K562 (cell line): Measurements from ENCODE around the gene MAGI1. TPM values are rescaled to one million over a fixed set of nuclear protein-coding genes. Genes with fewer than 3 reads are reported as not detected.

ENCODE experiments used
- ATAC-seq: fragments of 200-7000 bp; cut with Tn5 transposase; 3 replicates; pipeline ENCODE4 v1.9.1; 2020; ENCODE audit warnings: moderate library complexity
- BruUV-seq: library from RNA; stranded (reverse); fragments of 400-500 nt; replicated peaks from 2 replicates; lab custom pipeline; 2021; lab: Mats Ljungman, UMichigan
- CTCF ChIA-PET: fragments of 300-600 bp; formaldehyde crosslinking; extraction: SDS; loops from one replicate; lab custom pipeline; 2021; ENCODE audit warnings: low intra/inter-chr PET ratio; lab: Yijun Ruan, JAX
- POLR2A ChIA-PET: fragments of 300-600, 350-650 bp; sonication (Branson Sonifier 250); formaldehyde crosslinking; extraction: SDS; loops from one replicate; lab custom pipeline; 2021; ENCODE audit warnings: antibody characterized with exemption, inconsistent platforms; lab: Yijun Ruan, JAX
- DNase-seq, 4 experiments: peaks; one replicate each; pipeline versions ENCODE4 v3.0.0 to v3.0.0-alpha.2; 2011 to 2018; ENCODE audit warnings: low spot score in 3 of 4, mixed read lengths in 3 of 4; ENCODE audit errors: extremely low read depth in 1 of 4
- FAIRE-seq: peaks from 2 replicates; lab custom pipeline; 2011; peaks lifted over from hg19 to GRCh38; lab: Jason Lieb, UNC
- H2AFZ ChIP-seq: 2 replicates; pipeline ENCODE4 v1.6.0; 2011; ENCODE audit warnings: low read depth, low read length, control low read depth, inconsistent platforms
- H3K27ac ChIP-seq: fragments of 200-600 bp; 3 replicates; pipeline ENCODE4 v1.8.0; 2011; ENCODE audit warnings: low read depth, mild to moderate bottlenecking, control low read depth, inconsistent platforms, low read length, moderate library complexity, mixed read lengths; ENCODE audit errors: extremely low read depth
- H3K27me3 ChIP-seq, 2 experiments: fragments of 300-600 bp in 1 of 2; 2 replicates in 1 of 2; 3 replicates in 1 of 2; pipeline versions ENCODE4 v1.6.0 to v1.8.0; 2011; ENCODE audit warnings: inconsistent platforms in 2 of 2, low read length in 2 of 2, mild to moderate bottlenecking in 1 of 2, mixed read lengths in 1 of 2, moderate library complexity in 1 of 2; ENCODE audit not compliant: control insufficient read depth in 2 of 2, insufficient read depth in 2 of 2
- H3K36me3 ChIP-seq: fragments of 300-600 bp; 3 replicates; pipeline ENCODE4 v1.8.0; 2011; ENCODE audit warnings: mild to moderate bottlenecking, low read length, inconsistent platforms; ENCODE audit not compliant: control insufficient read depth, insufficient read depth
- H3K4me1 ChIP-seq, 2 experiments: fragments of 200-600 bp in 1 of 2; replicated peaks in 1 of 2; 2 replicates in 1 of 2; 3 replicates in 1 of 2; pipeline versions ENCODE4 v1.5.1 to v1.8.0; 2011; ENCODE audit warnings: inconsistent platforms in 2 of 2, low read length in 2 of 2, mild to moderate bottlenecking in 1 of 2, mixed read lengths in 1 of 2, moderate library complexity in 1 of 2; ENCODE audit not compliant: control insufficient read depth in 2 of 2, insufficient read depth in 2 of 2
- H3K4me2 ChIP-seq: 2 replicates; pipeline ENCODE4 v1.6.1; 2011; ENCODE audit warnings: low read length, control low read depth, inconsistent platforms, mixed read lengths; ENCODE audit not compliant: insufficient read depth
- H3K4me3 ChIP-seq: fragments of 200-600 bp; sonication (generic), shearing (Covaris generic); 2 replicates; pipeline ENCODE4 v1.5.1; 2016; ENCODE audit warnings: control low read depth, inconsistent platforms
- H3K79me2 ChIP-seq: fragments of 200-600 bp; 3 replicates; pipeline ENCODE4 v1.8.0; 2011; ENCODE audit warnings: low read length, inconsistent platforms; ENCODE audit not compliant: control insufficient read depth, insufficient read depth
- H3K9ac ChIP-seq, 2 experiments: 2 replicates each; pipeline versions ENCODE4 v1.6.0 to v1.6.1; 2011; ENCODE audit warnings: low read depth in 2 of 2, low read length in 2 of 2, control low read depth in 1 of 2, inconsistent platforms in 1 of 2, mild to moderate bottlenecking in 1 of 2, mixed read lengths in 1 of 2; ENCODE audit not compliant: insufficient read depth in 1 of 2
- H3K9me1 ChIP-seq: one replicate; pipeline ENCODE4 v1.6.0; 2011; ENCODE audit warnings: inconsistent platforms, mild to moderate bottlenecking, low read length, moderate library complexity; ENCODE audit not compliant: control insufficient read depth, insufficient read depth
- H3K9me3 ChIP-seq: replicated peaks from 2 replicates; pipeline ENCODE4 v1.5.1; 2011; ENCODE audit warnings: low read depth, low read length, inconsistent platforms; ENCODE audit not compliant: control insufficient read depth, insufficient read depth
- H4K20me1 ChIP-seq: replicated peaks from 2 replicates; pipeline ENCODE4 v1.6.1; 2011; ENCODE audit warnings: low read length, inconsistent platforms, mixed read lengths; ENCODE audit not compliant: control insufficient read depth, insufficient read depth
- ETS2 ChIP-seq: IDR thresholded peaks from 2 replicates; pipeline ENCODE4 v1.6.1; 2016; ENCODE audit warnings: borderline replicate concordance, missing genetic modification characterization, mild to moderate bottlenecking, moderate library complexity, missing compliant biosample characterization; ENCODE audit not compliant: poor library complexity, severe bottlenecking
- GATA2 ChIP-seq: sonication (generic); formaldehyde crosslinking; IDR thresholded peaks from 2 replicates; pipeline ENCODE4 v1.4.0; 2020; ENCODE audit warnings: mild to moderate bottlenecking, missing genetic modification reagents
- KDM1A ChIP-seq, 2 experiments: fragments of 450-650 bp; IDR thresholded peaks; 2 replicates each; pipeline ENCODE4 v1.6.1; 2016; ENCODE audit warnings: mild to moderate bottlenecking in 2 of 2
- MCM2 ChIP-seq: fragments of 450-650 bp; IDR thresholded peaks from 2 replicates; pipeline ENCODE4 v1.6.1; 2017; ENCODE audit warnings: low read depth, mild to moderate bottlenecking
- NR0B1 ChIP-seq: fragments of 450-650 bp; IDR thresholded peaks from one replicate; pipeline ENCODE4 v1.6.1; 2018; ENCODE audit warnings: mild to moderate bottlenecking, moderate library complexity; ENCODE audit not compliant: partially characterized antibody
- POLR3A ChIP-seq: IDR thresholded peaks from 2 replicates; pipeline ENCODE4 v1.6.1; 2011; ENCODE audit warnings: borderline replicate concordance, mild to moderate bottlenecking, moderate library complexity; ENCODE audit not compliant: insufficient read length, insufficient read depth; ENCODE audit errors: extremely low read depth
- SRSF1 ChIP-seq: fragments of 200-400 bp; formaldehyde crosslinking; IDR thresholded peaks from 2 replicates; pipeline ENCODE4 v1.6.1; 2017; ENCODE audit warnings: mild to moderate bottlenecking, low read depth, low read length, moderate library complexity
- TBP ChIP-seq: optimal IDR thresholded peaks from 2 replicates; pipeline ENCODE3; 2011; ENCODE audit warnings: low read depth, low read length, improper control_type of control experiment
- TCFL5 ChIP-seq: fragments of 250-450 bp; sonication (Bioruptor Pico); conservative IDR thresholded peaks from 2 replicates; pipeline ENCODE4 v1.6.1; 2021; ENCODE audit warnings: mild to moderate bottlenecking, moderate library complexity, matching md5 sums
- TFAM ChIP-seq: fragments of 250-450 bp; sonication (Bioruptor Pico); conservative IDR thresholded peaks from 2 replicates; pipeline ENCODE4 v1.5.0; 2021; ENCODE audit warnings: mild to moderate bottlenecking, moderate library complexity
- ZC3H4 ChIP-seq: sonication (generic); formaldehyde crosslinking; IDR thresholded peaks from 2 replicates; pipeline ENCODE4 v1.9.0; 2021; ENCODE audit warnings: missing genetic modification reagents, borderline replicate concordance
- ZNF224 ChIP-seq: sonication (generic); formaldehyde crosslinking; IDR thresholded peaks from 2 replicates; pipeline ENCODE4 v1.8.0; 2022; ENCODE audit warnings: mild to moderate bottlenecking, missing genetic modification reagents
- ZNF561 ChIP-seq: fragments of 450-650 bp; formaldehyde crosslinking; conservative IDR thresholded peaks from 2 replicates; pipeline ENCODE4 v1.4.0; 2020; ENCODE audit warnings: mild to moderate bottlenecking, moderate library complexity
- ZNF668 ChIP-seq: fragments of 250-450 bp; sonication (Bioruptor Pico); IDR thresholded peaks from 2 replicates; pipeline ENCODE4 v1.8.0; 2022; ENCODE audit warnings: mild to moderate bottlenecking, inconsistent platforms
- ZNF830 ChIP-seq: fragments of 250-450 bp; sonication (Bioruptor Pico); IDR thresholded peaks from 2 replicates; pipeline ENCODE4 v1.5.0; 2021; ENCODE audit warnings: mild to moderate bottlenecking
- WGBS: fragments of 100-300 bp; shearing (Covaris generic); methylation state at CpG from one replicate; pipeline ENCODE4 v1.1.6; 2016; ENCODE audit warnings: low coverage, mixed read lengths; ENCODE audit not compliant: insufficient coverage; ENCODE audit errors: missing lambda C conversion rate; 5-methylcytosine and 5-hydroxymethylcytosine counted together
- in situ Hi-C: fragments of 300-500 bp; cut with MboI; formaldehyde crosslinking; loops from 4 replicates; pipeline ENCODE4 v1.15.0; 2018; ENCODE audit warnings: inconsistent platforms, mixed read lengths
- intact Hi-C: fragments of 100-400 bp; cut with micrococcal nuclease; formaldehyde crosslinking; loops from 2 replicates; pipeline ENCODE4 v1.14.2; 2022
- polyA plus RNA-seq, 8 experiments: library from polyadenylated mRNA; depleted of rRNA in 4 of 8; stranded (reverse) in 5 of 8; unstranded in 3 of 8; fragments of >200 nt; fragmentation: Nextera tagmentation in 2 of 8; fragmentation: Illumina TruSeq in 1 of 8; extraction: Ambion mirVana in 2 of 8; extraction: Trizol in 1 of 8; gene quantifications; 2 replicates each; pipeline versions ENCODE4 v1.2.1 to v1.2.3, GENCODE V29; 2011 to 2014; ENCODE audit warnings: inconsistent platforms in 1 of 8, missing spikeins in 1 of 8
- total RNA-seq, 7 experiments: library from RNA; depleted of rRNA in 6 of 7; stranded (reverse); fragments of >200 nt in 6 of 7; fragmentation: Illumina TruSeq in 2 of 7; extraction: Trizol in 2 of 7; gene quantifications; 2 replicates each; pipeline versions ENCODE4 v1.2.1 to v1.2.3, GENCODE V29; 2011 to 2021; ENCODE audit warnings: low replicate concordance in 1 of 7
- TF ChIP-seq, protein P1 (sequence below): fragments of 450-650 bp; formaldehyde crosslinking; conservative IDR thresholded peaks from 2 replicates; pipeline ENCODE4 v1.4.0; 2022; ENCODE audit warnings: mild to moderate bottlenecking, missing genetic modification characterization
- TF ChIP-seq, protein P2 (sequence below): conservative IDR thresholded peaks from 2 replicates; pipeline ENCODE4 v1.6.1; 2011; ENCODE audit warnings: low read depth, mild to moderate bottlenecking, low read length; ENCODE audit not compliant: control insufficient read depth

The MAGI1 gene
- total and polyA plus RNA-seq, 9 of the 15 experiments (the other 6 are each of a cell fraction or from before 2014, with no cell fraction given) = 7.8 to 59.4 (median 43.2) TPM

DNA sequence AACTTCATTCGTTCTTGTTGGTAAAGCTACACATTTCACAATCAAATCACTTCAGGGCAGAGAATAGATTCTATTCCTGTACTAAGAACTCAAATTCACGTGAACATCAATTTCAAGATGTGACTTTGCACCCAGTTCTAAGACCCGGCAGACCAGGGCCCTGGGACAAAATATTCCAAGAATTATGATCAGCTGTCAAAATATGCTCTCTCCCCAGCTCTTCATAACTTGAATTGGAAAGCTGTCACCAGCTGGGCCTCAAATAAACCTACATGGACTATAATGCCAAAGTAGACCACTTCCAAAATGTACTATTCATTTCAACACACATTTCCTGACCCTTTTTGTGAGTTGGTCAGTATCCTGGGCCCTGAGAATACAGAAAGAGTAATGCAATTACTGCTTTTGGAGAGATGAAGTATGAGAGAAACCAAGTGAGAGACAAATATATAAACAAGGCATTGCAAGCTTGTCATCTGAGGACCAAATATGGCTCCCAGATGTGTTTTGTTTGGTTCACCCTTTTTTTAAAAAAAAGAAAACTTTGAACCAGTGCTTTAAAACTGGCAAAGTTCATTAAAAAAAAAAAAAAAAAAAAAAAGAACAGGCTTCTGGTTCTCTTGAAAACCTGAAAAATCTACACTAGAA is 14.9 kb downstream of the MAGI1 start:
- intact Hi-C loops (no loop called here), in situ Hi-C loops (no loop called here)
- no peaks in the 10 kb centered on the region for H3K36me3 ChIP-seq
- POLR2A ChIA-PET = no interaction called here
- DNase-seq (no peak), FAIRE-seq (no peak), ATAC-seq (no peak)
- BruUV-seq = no TSS peak
- H3K4me1 ChIP-seq = no peaks in the 10 kb centered on the region
- no peak overlapping the region for H3K4me2 ChIP-seq
- no peak overlapping the region for H3K4me3 ChIP-seq
- no peaks in the 10 kb centered on the region for H4K20me1 ChIP-seq
- H3K9me1 ChIP-seq = no peaks in the 10 kb centered on the region
- WGBS = 0% methylated on average over 3 of the region's 3 CpGs
- CTCF ChIA-PET = no interaction called here
- H3K27me3 ChIP-seq = no peaks in the 10 kb centered on the region; a peak in 2 of 5 replicates
- H3K79me2 ChIP-seq = no peaks in the 10 kb centered on the region
- H2AFZ ChIP-seq = no peak overlapping the region
- H3K9me3 ChIP-seq = no peaks in the 10 kb centered on the region
- H3K27ac ChIP-seq = no peak overlapping the region
- TF ChIP-seq ETS2 (tag) (no peak), TCFL5 (CRISPR knock-in tag) (no peak), TFAM (no peak), KDM1A (IDR thresholded peaks at IDR 0.05) (no peak), GATA2 (CRISPR knock-in tag) (no peak), NR0B1 (no peak), MCM2 (no peak), ZNF224 (CRISPR knock-in tag) (no peak), ZNF830 (CRISPR knock-in tag) (no peak), ZNF561 (CRISPR knock-in tag) (no peak), POLR3A (no peak), SRSF1 (no peak), TBP (no peak), ZNF668 (CRISPR knock-in tag) (no peak), ZC3H4 (no peak)
- TF ChIP-seq, protein P1, sequence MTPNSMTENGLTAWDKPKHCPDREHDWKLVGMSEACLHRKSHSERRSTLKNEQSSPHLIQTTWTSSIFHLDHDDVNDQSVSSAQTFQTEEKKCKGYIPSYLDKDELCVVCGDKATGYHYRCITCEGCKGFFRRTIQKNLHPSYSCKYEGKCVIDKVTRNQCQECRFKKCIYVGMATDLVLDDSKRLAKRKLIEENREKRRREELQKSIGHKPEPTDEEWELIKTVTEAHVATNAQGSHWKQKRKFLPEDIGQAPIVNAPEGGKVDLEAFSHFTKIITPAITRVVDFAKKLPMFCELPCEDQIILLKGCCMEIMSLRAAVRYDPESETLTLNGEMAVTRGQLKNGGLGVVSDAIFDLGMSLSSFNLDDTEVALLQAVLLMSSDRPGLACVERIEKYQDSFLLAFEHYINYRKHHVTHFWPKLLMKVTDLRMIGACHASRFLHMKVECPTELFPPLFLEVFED = no peak
- TF ChIP-seq, protein P2, sequence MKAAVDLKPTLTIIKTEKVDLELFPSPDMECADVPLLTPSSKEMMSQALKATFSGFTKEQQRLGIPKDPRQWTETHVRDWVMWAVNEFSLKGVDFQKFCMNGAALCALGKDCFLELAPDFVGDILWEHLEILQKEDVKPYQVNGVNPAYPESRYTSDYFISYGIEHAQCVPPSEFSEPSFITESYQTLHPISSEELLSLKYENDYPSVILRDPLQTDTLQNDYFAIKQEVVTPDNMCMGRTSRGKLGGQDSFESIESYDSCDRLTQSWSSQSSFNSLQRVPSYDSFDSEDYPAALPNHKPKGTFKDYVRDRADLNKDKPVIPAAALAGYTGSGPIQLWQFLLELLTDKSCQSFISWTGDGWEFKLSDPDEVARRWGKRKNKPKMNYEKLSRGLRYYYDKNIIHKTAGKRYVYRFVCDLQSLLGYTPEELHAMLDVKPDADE = no peak
- H3K9ac ChIP-seq = no peak overlapping the region
